Kidney (tissue), 14 donors: ENCODE results near the gene DPP10. TPM values are rescaled to one million over a fixed set of nuclear protein-coding genes. Genes with fewer than 3 reads are reported as not detected.

ENCODE experiments used
- DNase-seq, 5 donors: peaks; one replicate each; pipeline ENCODE4 v3.0.0-alpha.2; 2013 to 2020
- FAIRE-seq: peaks from 2 replicates; lab custom pipeline; 2012; peaks lifted over from hg19 to GRCh38; lab: Jason Lieb, UNC
- H3K27ac ChIP-seq, 2 donors: one replicate each; pipeline ENCODE4 v1.7.0; 2013; ENCODE audit warnings: low read depth in 2 of 2, low read length in 2 of 2, inconsistent platforms in 1 of 2
- H3K27me3 ChIP-seq: one replicate; pipeline ENCODE4 v1.7.1; 2013; ENCODE audit warnings: low read length, inconsistent platforms; ENCODE audit not compliant: control insufficient read depth, insufficient read depth
- H3K36me3 ChIP-seq, 3 donors: one replicate each; pipeline versions ENCODE4 v1.7.0 to v1.7.1; 2013; ENCODE audit warnings: low read length in 3 of 3, control low read depth in 1 of 3, inconsistent platforms in 1 of 3; ENCODE audit not compliant: insufficient read depth in 3 of 3, control insufficient read depth in 2 of 3
- H3K4me1 ChIP-seq, 3 donors: one replicate each; pipeline versions ENCODE4 v1.7.0 to v1.7.1; 2013; ENCODE audit warnings: low read length in 3 of 3, inconsistent platforms in 1 of 3, low read depth in 1 of 3; ENCODE audit not compliant: control insufficient read depth in 2 of 3, insufficient read depth in 2 of 3
- H3K4me3 ChIP-seq, 3 donors: one replicate each; pipeline versions ENCODE4 v1.7.0 to v1.8.1; 2013; ENCODE audit warnings: low read length in 3 of 3, control low read depth in 1 of 3, inconsistent platforms in 1 of 3
- H3K9ac ChIP-seq, 3 donors: one replicate each; pipeline versions ENCODE4 v1.7.0 to v1.7.1; 2013; ENCODE audit warnings: low read length in 3 of 3, control low read depth in 1 of 3, inconsistent platforms in 1 of 3
- H3K9me3 ChIP-seq, 3 donors: one replicate each; pipeline versions ENCODE4 v1.7.0 to v1.7.1; 2013; ENCODE audit warnings: low read length in 3 of 3, control low read depth in 1 of 3, inconsistent platforms in 1 of 3; ENCODE audit not compliant: control insufficient read depth in 2 of 3, insufficient read depth in 1 of 3
- intact Hi-C: fragments of 100-400 bp; cut with DNase I; formaldehyde crosslinking; loops from one replicate; pipeline ENCODE4 v1.11.1; 2022
- polyA plus RNA-seq: library from polyadenylated mRNA; stranded (reverse); fragments of 350-450 nt; fragmentation: Illumina TruSeq; extraction: RNeasy Lipid Tissue Mini Kit (QIAGEN cat#74804); gene quantifications from one replicate; pipeline ENCODE4 v1.2.3, GENCODE V29; 2014; ENCODE audit warnings: low read depth, low replicate concordance; ENCODE audit not compliant: insufficient read depth
- total RNA-seq: library from RNA; stranded (reverse); fragmentation: NEBNext Ultra II Directional; extraction: Animal tissue kit (Norgen Biotek cat#: 25700); gene quantifications from one replicate; pipeline ENCODE4 v1.2.1, GENCODE V29; 2021
- TF ChIP-seq, protein P1 (sequence below): IDR thresholded peaks from 3 replicates; pipeline ENCODE4 v1.5.1; 2012; ENCODE audit warnings: mild to moderate bottlenecking, moderate library complexity, borderline replicate concordance; ENCODE audit not compliant: insufficient read depth; ENCODE audit errors: extremely low read depth
- donor health status: control.
- donor health status: control.
- donor health status: control.
- donor health status: control.
- donor health status: control.
- donor health status: DM: yes; HTN: yes; CAD: no.
- donor health status: Normal renal cell carcinoma (clear cell type).

Gene DPP10
- total and polyA plus RNA-seq, 2 donors from 2014 or later = 0.67 TPM; not detected in 1

DNA sequence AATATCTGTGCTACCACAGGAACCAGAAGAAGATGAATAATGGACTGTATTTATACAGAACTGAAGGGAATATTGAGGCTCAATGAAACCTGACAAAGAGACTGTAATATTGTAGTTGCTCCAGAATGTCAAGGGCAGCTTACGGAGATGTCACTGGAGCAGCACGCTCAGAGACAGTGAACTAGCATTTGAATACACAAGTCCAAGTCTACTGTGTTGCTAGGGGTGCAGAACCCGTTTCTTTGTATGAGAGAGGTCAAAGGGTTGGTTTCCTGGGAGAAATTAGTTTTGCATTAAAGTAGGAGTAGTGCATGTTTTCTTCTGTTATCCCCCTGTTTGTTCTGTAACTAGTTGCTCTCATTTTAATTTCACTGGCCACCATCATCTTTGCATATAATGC, 1399.9 kb downstream of the DPP10 start:
- no peak overlapping the region for H3K9ac ChIP-seq
- intact Hi-C loops = no loop called here
- no peaks in the 10 kb centered on the region for H3K27me3 ChIP-seq
- no peak overlapping the region for H3K27ac ChIP-seq
- no peak overlapping the region for H3K4me3 ChIP-seq
- DNase-seq = no peak
- H3K36me3 ChIP-seq = no peaks in the 10 kb centered on the region
- H3K4me1 ChIP-seq = no peaks in the 10 kb centered on the region
- H3K9me3 ChIP-seq = no peaks in the 10 kb centered on the region
- TF ChIP-seq, protein P1, sequence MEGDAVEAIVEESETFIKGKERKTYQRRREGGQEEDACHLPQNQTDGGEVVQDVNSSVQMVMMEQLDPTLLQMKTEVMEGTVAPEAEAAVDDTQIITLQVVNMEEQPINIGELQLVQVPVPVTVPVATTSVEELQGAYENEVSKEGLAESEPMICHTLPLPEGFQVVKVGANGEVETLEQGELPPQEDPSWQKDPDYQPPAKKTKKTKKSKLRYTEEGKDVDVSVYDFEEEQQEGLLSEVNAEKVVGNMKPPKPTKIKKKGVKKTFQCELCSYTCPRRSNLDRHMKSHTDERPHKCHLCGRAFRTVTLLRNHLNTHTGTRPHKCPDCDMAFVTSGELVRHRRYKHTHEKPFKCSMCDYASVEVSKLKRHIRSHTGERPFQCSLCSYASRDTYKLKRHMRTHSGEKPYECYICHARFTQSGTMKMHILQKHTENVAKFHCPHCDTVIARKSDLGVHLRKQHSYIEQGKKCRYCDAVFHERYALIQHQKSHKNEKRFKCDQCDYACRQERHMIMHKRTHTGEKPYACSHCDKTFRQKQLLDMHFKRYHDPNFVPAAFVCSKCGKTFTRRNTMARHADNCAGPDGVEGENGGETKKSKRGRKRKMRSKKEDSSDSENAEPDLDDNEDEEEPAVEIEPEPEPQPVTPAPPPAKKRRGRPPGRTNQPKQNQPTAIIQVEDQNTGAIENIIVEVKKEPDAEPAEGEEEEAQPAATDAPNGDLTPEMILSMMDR = no peak
- FAIRE-seq = no peak

DNA sequence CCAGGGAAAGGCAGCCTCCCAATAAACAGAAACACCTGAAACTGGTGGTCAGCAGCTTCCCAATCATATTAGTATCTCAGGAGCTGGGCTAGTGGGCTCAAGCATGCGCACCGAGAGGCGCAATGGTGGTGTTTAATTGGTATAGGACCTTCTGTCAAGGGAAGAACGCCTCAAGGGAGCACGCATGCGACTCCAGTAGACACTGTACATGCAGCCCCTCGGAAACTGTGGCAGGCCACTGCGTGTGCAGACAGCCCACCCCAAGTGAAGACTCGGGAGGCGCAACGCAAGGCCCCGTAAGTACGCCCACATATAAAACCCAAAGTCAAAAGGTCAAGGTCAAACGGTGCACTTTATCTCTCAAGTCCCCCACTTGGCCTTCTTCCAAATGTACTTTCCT, 1405.8 kb downstream of the DPP10 start:
- Histone ChIP-seq H3K36me3 (no peaks in the 10 kb centered on the region), H3K9me3 (no peaks in the 10 kb centered on the region), H3K4me3 (no peak overlapping the region), H3K27ac (no peak overlapping the region), H3K9ac (no peak overlapping the region), H3K4me1 (no peaks in the 10 kb centered on the region), H3K27me3 (no peaks in the 10 kb centered on the region)
- intact Hi-C loops = no loop called here
- TF ChIP-seq, protein P1 = no peak
- FAIRE-seq = no peak
- no peak for DNase-seq

DNA sequence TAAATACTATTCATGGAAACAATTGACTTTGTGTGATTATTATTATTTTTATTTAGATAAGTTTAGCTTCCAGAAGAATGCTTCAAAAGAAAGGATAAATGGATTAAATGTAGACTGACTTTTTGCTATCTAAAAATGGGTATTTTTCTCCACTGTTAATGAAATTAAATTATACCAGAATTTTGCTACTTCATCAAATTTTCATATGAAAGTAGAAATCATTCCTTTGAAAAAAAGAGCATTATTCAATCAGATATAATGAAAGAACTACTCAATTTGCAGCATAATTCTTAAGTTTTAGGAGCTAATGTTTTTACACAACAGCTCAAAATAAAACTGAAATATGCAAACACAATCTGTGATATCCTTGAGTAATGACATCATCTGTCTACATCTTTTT, 1424.6 kb downstream of the DPP10 start:
- TF ChIP-seq, protein P1 = no peak
- no peak overlapping the region for H3K9ac ChIP-seq
- no peaks in the 10 kb centered on the region for H3K36me3 ChIP-seq
- DNase-seq = no peak
- H3K4me3 ChIP-seq = no peak overlapping the region
- no peaks in the 10 kb centered on the region for H3K27me3 ChIP-seq
- FAIRE-seq = no peak
- no peaks in the 10 kb centered on the region for H3K9me3 ChIP-seq
- H3K27ac ChIP-seq = no peak overlapping the region
- no peaks in the 10 kb centered on the region for H3K4me1 ChIP-seq
- intact Hi-C loops = no loop called here

DNA sequence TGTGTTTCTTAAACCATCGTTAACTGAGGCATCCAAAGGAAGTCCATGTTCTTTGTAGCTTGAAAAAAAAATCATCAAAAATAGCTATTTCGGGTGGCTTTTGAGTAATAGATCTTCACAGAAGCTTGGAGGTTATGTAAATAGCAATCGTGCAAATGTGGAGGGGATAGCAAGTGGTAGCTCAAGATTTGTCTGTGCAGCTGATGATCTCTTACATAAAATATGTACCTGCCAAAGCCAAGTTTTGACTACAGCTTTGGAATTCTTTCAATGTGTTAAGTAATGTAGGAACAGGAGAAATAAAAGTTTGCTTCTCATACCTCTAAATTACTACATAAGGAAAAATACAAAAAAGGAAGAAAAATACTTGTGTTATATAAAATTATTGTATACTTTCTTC, 1432.0 kb downstream of the DPP10 start:
- Histone ChIP-seq H3K36me3 (no peaks in the 10 kb centered on the region), H3K27ac (no peak overlapping the region), H3K4me1 (no peaks in the 10 kb centered on the region), H3K9me3 (no peaks in the 10 kb centered on the region), H3K27me3 (no peaks in the 10 kb centered on the region), H3K9ac (no peak overlapping the region), H3K4me3 (no peak overlapping the region)
- FAIRE-seq = no peak
- TF ChIP-seq, protein P1 = no peak
- intact Hi-C loops = no loop called here
- no peak for DNase-seq
